NOMO-1 (cell line): Measurements from ENCODE around the gene CALD1.

Source experiments
- DNase-seq, 2 experiments: peaks; one replicate each; lab custom pipeline; 2025; ENCODE audit not compliant: unreplicated experiment in 2 of 2; lab: John Stamatoyannopoulos, UW

Gene CALD1

DNA sequence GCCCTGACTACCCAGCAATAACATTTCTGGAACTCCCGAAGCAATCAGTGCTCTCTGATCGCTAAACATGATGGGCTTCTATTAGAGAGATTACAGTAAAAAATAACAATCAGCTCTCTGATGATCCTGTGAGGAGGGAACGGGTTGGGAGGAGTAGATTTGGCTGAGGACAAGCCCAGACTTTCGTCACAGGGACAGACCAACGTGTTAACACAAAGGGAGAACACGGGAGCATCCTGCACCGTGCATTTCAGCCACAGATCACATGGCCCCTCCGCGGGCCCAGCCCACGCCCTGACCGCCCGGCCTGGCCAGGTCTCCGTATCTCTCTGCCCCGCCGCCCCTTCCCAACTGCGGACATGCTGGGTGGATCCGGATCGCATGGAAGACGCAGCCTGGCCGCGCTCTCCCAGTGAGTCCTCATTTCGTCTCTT lies 111.8 kb downstream of the CALD1 start:
- peak in 1 of 2 experiments; percentile 16 for DNase-seq

DNA sequence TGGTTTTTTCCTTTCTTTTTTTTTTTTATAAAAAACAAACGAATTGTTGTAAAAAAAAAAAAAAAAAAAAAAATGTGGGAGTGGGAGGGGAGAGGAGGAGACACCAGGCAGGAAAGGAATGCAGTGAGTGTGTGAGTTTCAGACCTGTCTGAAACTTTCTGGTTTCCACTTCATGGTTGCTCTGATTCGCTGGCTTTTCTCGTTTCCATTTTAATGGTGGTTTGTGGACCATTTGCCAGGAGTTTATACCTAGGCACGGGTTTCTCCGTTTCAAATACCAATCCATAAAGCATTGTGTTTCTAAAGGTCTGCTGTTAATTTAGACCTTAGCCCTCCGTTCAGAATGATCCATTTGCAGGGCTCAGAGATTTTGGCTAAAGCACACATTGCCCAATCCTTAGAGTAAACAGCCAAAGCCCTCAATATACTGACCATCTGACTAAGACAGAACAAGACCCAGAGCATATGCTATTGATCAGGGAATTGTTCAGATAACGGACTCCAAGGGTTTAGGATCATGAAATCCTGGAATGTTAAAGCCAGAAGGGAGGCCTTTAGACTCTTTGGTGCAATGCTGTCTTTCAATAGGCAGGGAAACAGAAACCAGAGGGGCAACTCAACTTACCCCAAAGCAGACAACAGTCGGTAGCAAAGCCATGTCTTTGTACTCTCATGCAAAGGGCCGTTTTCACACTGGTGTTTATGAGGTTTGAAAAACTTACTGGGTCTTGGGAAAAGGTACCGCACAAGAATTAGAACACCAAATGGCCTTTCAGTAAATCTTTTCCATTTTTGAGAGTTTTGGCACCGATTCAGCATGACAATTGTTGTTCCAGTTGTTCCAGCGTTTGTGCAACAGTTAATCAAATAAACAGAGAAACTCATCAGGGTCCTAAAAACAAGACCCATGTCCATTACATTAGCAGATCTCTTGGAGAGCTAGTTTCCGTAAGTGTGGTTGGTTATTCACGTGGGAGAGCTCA lies 112.6 kb downstream of the CALD1 start:
- no peak for DNase-seq

GRCh38 chr7:134892963-134893362 lies 113.5 kb downstream of the CALD1 start:
- no peak for DNase-seq

GRCh38 chr7:134893920-134894319 lies 114.5 kb downstream of the CALD1 start:
- DNase-seq = no peak

GRCh38 chr7:134894928-134895327 lies 115.5 kb downstream of the CALD1 start:
- DNase-seq = no peak

DNA sequence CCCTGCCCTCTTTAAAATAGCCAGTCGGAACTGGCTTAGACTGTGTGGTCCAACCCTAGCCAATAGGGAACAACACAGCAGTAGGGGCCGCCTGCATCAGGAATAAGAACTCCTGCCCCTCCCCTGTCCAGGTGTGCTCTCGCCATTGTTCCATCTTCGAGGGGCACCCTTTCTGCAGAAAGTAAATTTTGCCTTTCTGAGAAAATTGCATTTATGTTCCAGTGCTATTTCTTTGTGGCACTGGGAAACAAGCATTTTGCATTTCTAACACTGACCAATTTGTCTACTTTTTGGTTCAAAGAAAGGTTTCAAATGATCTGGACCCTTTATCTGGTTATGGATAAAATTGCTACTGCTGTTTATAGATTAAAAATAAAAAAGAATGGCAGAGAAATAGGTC lies 116.6 kb downstream of the CALD1 start:
- no peak for DNase-seq

GRCh38 chr7:134897936-134898335 lies 118.5 kb downstream of the CALD1 start:
- no peak for DNase-seq

- DNase-seq = no peak
Measured at GRCh38 chr7:134899729-134900128, 120.3 kb downstream of the CALD1 start.

DNA sequence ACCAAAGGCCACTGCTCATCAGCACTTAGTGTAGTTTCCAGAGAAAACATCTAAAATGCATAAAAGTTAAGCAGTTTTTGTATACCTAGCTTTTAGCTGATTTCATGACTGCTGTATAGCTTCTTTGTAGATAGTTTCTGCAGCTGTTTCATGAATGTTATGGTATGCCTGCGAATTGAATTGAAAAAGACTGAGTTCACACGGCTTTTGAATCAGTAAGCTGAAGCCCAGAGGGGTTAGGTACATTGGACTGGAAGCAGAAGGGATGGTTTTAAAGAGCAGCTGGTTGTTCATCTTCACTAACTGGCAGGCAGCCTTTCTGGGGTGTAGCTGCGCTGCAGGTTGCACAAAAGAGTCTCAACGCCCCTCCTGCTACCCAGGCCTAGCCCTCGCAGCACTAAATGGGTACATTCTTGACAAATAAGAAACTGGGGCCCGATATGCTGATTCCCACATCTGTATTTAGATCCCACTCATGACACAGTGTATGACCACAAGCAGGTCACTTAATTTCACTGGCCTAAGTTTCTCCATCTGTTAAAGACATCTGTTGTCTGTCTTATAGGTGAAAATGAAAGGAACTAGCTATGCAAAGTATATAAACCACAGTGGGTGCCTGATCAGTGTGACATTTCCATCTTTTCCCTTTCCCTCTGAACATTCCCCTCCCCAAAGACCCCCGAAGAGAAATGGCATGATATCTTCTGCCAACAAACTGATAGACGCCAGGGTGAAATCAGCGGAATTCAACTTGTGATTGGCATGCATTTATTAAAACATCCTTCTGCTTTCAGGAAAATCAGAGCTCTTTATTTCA lies 120.9 kb downstream of the CALD1 start:
- no peak for DNase-seq

DNA sequence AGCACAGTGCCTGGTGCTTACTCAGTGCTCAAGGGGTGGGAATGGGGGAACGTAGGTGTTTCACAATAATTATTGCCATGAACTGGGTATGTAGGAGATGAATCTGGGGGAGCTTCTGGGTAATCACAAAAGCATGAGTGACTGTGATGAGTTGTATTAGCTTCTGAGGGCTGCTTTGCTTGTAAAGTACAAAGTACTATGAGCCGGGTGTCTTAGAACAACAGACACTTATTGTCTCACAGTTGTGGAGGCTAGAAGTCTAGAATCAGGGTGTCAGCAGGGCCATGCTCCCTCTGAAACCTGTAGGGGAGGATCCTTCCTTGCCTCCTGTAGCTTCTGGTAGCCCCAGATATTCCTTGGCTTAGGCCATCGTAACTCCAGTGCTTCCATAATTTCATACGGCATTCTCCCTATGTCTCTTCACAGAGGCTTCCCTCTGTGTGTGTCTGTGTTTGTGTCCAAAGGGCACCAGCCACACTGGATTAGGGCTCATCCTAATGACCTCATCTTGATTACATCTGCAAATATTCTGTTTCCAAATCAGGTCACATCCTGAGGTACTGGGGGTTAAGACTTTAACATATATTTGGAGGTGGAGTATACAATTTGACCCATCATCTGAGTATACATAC lies 122.1 kb downstream of the CALD1 start:
- no peak for DNase-seq

- DNase-seq = no peak
Measured at GRCh38 chr7:134902058-134902457, 122.6 kb downstream of the CALD1 start.

GRCh38 chr7:134903073-134903790 lies 123.8 kb downstream of the CALD1 start:
- no peak for DNase-seq

DNA sequence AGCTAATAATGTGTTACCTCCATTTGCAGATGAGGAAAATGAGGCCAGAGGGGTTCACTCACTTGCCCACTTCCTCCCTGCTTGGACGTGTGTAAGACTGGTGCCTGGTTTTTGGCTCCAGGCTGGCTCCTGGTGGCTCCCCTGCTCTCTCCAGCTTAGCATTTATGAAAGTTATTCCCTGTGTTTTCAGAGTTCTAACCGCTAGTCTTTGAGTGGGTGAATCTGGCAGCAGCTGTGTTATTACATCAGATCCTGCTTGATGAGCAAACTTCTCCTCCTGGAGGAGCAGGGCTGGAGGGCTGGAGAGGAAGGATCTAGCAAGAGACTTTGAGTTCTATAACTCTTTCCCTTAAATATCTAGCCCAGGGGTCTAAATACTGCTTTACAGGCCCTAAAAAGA lies 125.9 kb downstream of the CALD1 start:
- no peak for DNase-seq

DNA sequence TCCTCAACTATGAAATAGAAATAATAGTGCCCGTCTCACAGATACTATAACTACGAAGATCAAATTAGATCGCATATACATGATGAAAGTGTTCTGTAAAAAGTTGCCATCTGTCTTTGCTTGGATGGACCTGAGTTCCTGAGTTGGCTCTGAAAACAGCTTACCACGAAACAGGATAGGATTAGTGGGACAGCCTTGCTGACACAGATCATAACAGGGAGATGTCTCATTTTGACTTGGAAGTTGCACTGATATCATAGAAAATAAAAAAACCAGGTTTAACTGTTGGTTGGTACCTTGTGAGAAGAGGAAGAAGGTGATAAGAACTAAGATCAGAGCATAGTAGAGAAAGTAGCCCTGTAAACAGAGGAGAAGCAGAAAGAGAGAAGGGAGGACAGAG lies 127.6 kb downstream of the CALD1 start:
- DNase-seq = no peak

GRCh38 chr7:134907639-134908038 lies 128.2 kb downstream of the CALD1 start:
- no peak for DNase-seq

- no peak for DNase-seq
Measured at GRCh38 chr7:134908289-134908688, 128.9 kb downstream of the CALD1 start.

DNA sequence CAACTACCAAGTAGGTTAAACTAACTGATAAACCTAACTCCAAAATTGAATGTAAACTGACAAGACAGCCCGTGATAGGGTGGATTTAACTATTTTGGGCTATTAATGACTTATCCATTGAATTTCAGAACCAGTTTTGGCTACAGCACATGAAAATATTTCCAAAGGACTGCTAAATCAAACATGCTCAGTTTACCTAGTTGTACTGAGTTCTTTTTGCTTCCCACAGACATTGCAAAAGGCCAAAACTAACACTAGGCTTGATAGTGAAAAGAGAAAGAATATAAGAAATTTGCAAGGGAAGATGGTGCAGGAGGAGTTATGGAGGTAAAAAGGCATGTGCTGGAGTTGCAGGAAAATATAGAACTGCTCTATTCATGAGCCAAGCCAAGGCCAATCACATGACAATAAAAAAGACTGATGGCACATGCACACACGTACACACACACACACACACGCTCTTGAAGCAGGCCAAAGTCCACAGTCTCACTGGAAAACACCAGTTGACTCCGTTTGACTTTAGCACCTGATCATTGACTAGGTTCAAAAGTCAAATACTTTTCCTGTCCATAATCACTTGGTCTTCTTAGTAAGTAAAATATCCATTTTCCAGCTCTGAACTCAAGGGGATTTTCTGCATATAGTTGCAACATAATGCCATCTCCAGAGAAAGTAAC lies 130.9 kb downstream of the CALD1 start:
- no peak for DNase-seq

GRCh38 chr7:134910968-134911367 lies 131.5 kb downstream of the CALD1 start:
- peak in 1 of 2 experiments; percentile 27 for DNase-seq

- no peak for DNase-seq
Measured at GRCh38 chr7:134916171-134916883, 136.9 kb downstream of the CALD1 start.
